ENCODE measurements around the gene TFCP2. TPM values are rescaled to one million over a fixed set of nuclear protein-coding genes. Genes with fewer than 3 reads are reported as not detected.
A peak's percentile ranks its signal among the peaks of the same experiment; 100 is the strongest.

The TFCP2 gene
- total RNA-seq, 2 experiments from 2014 or later: 27.4 to 27.9 TPM

- intact Hi-C loops (cut with micrococcal nuclease): no loop called here
- no peak overlapping the region for H3K4me3 Mint-ChIP-seq
- peak overlapping the region; percentile 55 for H3K27ac Mint-ChIP-seq
- H3K27me3 Mint-ChIP-seq: no peaks in the 10 kb centered on the region
- peaks cover 2% of the 10 kb centered on the region for H3K36me3 Mint-ChIP-seq (ENCODE audit: low read depth)
- POLR2A ChIA-PET: no interaction called here
- peak; percentile 54 for DNase-seq
- TF ChIP-seq, protein P1, sequence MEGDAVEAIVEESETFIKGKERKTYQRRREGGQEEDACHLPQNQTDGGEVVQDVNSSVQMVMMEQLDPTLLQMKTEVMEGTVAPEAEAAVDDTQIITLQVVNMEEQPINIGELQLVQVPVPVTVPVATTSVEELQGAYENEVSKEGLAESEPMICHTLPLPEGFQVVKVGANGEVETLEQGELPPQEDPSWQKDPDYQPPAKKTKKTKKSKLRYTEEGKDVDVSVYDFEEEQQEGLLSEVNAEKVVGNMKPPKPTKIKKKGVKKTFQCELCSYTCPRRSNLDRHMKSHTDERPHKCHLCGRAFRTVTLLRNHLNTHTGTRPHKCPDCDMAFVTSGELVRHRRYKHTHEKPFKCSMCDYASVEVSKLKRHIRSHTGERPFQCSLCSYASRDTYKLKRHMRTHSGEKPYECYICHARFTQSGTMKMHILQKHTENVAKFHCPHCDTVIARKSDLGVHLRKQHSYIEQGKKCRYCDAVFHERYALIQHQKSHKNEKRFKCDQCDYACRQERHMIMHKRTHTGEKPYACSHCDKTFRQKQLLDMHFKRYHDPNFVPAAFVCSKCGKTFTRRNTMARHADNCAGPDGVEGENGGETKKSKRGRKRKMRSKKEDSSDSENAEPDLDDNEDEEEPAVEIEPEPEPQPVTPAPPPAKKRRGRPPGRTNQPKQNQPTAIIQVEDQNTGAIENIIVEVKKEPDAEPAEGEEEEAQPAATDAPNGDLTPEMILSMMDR (IDR thresholded peaks at IDR 0.05): no peak
- CTCF ChIA-PET: interaction anchor here (1.0 kb wide), 1 partner anchor 254 kb away, joined by 6 read pairs; no protein-coding TSS in a partner anchor
- H3K4me1 Mint-ChIP-seq (ENCODE audit: low read depth): peaks cover 22% of the 10 kb centered on the region
- no peaks in the 10 kb centered on the region for H3K9me3 Mint-ChIP-seq
- ATAC-seq: no peak
These were observed 85.1 kb downstream of the TFCP2 start for GRCh38 chr12:51087818-51088217.

GRCh38 chr12:51086933-51087332 lies 86.0 kb downstream of the TFCP2 start:
- no peak overlapping the region for H3K4me3 Mint-ChIP-seq
- POLR2A ChIA-PET: no interaction called here
- no peak overlapping the region for H3K27ac Mint-ChIP-seq
- ATAC-seq: no peak
- CTCF ChIA-PET: interaction anchor here (1.0 to 1.3 kb wide), 2 partner anchors 12 to 255 kb away, joined by 4 to 6 read pairs; no protein-coding TSS in a partner anchor
- intact Hi-C loops (cut with micrococcal nuclease): no loop called here
- DNase-seq: no peak
- no peaks in the 10 kb centered on the region for H3K9me3 Mint-ChIP-seq
- no peaks in the 10 kb centered on the region for H3K27me3 Mint-ChIP-seq
- H3K4me1 Mint-ChIP-seq (ENCODE audit: low read depth): peaks cover 30% of the 10 kb centered on the region
- TF ChIP-seq, protein P1 (IDR thresholded peaks at IDR 0.05): no peak
- H3K36me3 Mint-ChIP-seq (ENCODE audit: low read depth): peaks cover 2% of the 10 kb centered on the region

GRCh38 chr12:51085757-51086156 lies 87.2 kb downstream of the TFCP2 start:
- POLR2A ChIA-PET: interaction anchor here (0.6 kb wide), 2 partner anchors 143 to 154 kb away, joined by 3 to 4 read pairs; no protein-coding TSS in a partner anchor
- H3K4me1 Mint-ChIP-seq (ENCODE audit: low read depth): peaks cover 36% of the 10 kb centered on the region
- no peaks in the 10 kb centered on the region for H3K27me3 Mint-ChIP-seq
- CTCF ChIA-PET: interaction anchor here (0.9 to 1.3 kb wide), 2 partner anchors 39 to 255 kb away, joined by 3 to 4 read pairs; no protein-coding TSS in a partner anchor
- TF ChIP-seq, protein P1 (IDR thresholded peaks at IDR 0.05): no peak
- ATAC-seq: no peak
- no peak for DNase-seq
- no peaks in the 10 kb centered on the region for H3K9me3 Mint-ChIP-seq
- intact Hi-C loops (cut with micrococcal nuclease): no loop called here
- H3K27ac Mint-ChIP-seq: no peak overlapping the region
- no peak overlapping the region for H3K4me3 Mint-ChIP-seq
- no peaks in the 10 kb centered on the region for H3K36me3 Mint-ChIP-seq (ENCODE audit: low read depth)

GRCh38 chr12:51083126-51083833 lies 89.7 kb downstream of the TFCP2 start, which contains the start of gene CSRNP2:
Gene CSRNP2 (minus strand): TSS chr12:51083596. CDS start chr12:51076561, 7,035 bp downstream.
- no peaks in the 10 kb centered on the region for H3K27me3 Mint-ChIP-seq
- peak; percentile 99 for ATAC-seq
- peaks cover 9% of the 10 kb centered on the region for H3K36me3 Mint-ChIP-seq (ENCODE audit: low read depth)
- intact Hi-C loops (cut with micrococcal nuclease): no loop called here
- TF ChIP-seq, protein P1 (IDR thresholded peaks at IDR 0.05): no peak
- CTCF ChIA-PET: interaction anchor here (0.7 to 1.4 kb wide), 4 partner anchors 37 to 318 kb away, joined by 3 to 5 read pairs (median 4); no protein-coding TSS in a partner anchor
- H3K4me3 Mint-ChIP-seq: peak within 1 kb of the TSS; percentile 94
- H3K4me1 Mint-ChIP-seq (ENCODE audit: low read depth): peaks cover 36% of the 10 kb centered on the region
- peaks cover 1% of the 10 kb centered on the region for H3K9me3 Mint-ChIP-seq
- H3K27ac Mint-ChIP-seq: peak within 1 kb of the TSS; percentile 90
- POLR2A ChIA-PET: interaction anchor here (0.5 to 2.6 kb wide), 15 partner anchors 9 to 286 kb away, joined by 3 to 15 read pairs (median 3); partner anchors contain the start of genes DAZAP2, LETMD1 and SLC11A2
- DNase-seq: peak; percentile 97

Data from activated CD8-positive, alpha-beta T cell treated with anti-CD3 and anti-CD28 coated beads for 36 hours (primary cell).